K562 treated with DMSO at 1 percent for 24 hours (cell line): ENCODE measurements around the gene PSG2. TPM values are rescaled to one million over a fixed set of nuclear protein-coding genes. Genes with fewer than 3 reads are reported as not detected.

Experiments used
- total RNA-seq: library from RNA; unstranded; fragments of 300-600 nt; gene quantifications from 2 replicates; pipeline ENCODE4 v1.2.3, GENCODE V29; 2022; ENCODE audit warnings: low read depth; ENCODE audit not compliant: insufficient read depth

The PSG2 gene
- not detected in 2 replicates for total RNA-seq

GRCh38 chr19:43082601-43083000 lies at the start of gene PSG2:
Gene PSG2 (minus strand): TSS chr19:43082701. CDS start chr19:43082569, 132 bp downstream.

GRCh38 chr19:43026369-43026768 lies 56.1 kb downstream of the PSG2 start, which contains the start of gene PSG11:
Gene PSG11 (minus strand): TSS chr19:43026469. CDS start chr19:43026372, 97 bp downstream.

Other genes with a start within 250 kb of the PSG2 start
- gene PSG1, start 203.0 kb downstream of the PSG2 start, total RNA-seq, result not detected in 2 replicates
- gene PSG6, start 164.8 kb downstream of the PSG2 start, total RNA-seq, result not detected in 2 replicates
- gene PSG7, start 145.5 kb downstream of the PSG2 start, total RNA-seq, result not detected in 2 replicates
- gene PSG11, start 56.2 kb downstream of the PSG2 start, total RNA-seq, result not detected in 2 replicates
- not detected in 2 replicates for gene PSG5, start 103.8 kb upstream of the PSG2 start, total RNA-seq
- gene PSG4, start 122.9 kb upstream of the PSG2 start, total RNA-seq, result not detected in 2 replicates
- not detected in 2 replicates for gene PSG9, start 186.8 kb upstream of the PSG2 start, total RNA-seq